Tibial nerve (tissue), 4 donors: ENCODE data around the gene SEL1L.

ENCODE experiments used
- CTCF ChIP-seq, 5 experiments: fragments of 200-600 bp in 3 of 5; fragments of 450-650 bp in 2 of 5; sonication (generic) in 3 of 5; IDR thresholded peaks; one replicate each; pipeline ENCODE4 v1.5.1; 2016 to 2019; ENCODE audit warnings: antibody characterized with exemption in 5 of 5, mild to moderate bottlenecking in 3 of 5, moderate library complexity in 2 of 5
- EP300 ChIP-seq, 2 donors: sonication (generic); formaldehyde crosslinking; IDR thresholded peaks; one replicate each; pipeline ENCODE4 v1.6.1; 2017; ENCODE audit warnings: antibody characterized with exemption in 2 of 2, mild to moderate bottlenecking in 1 of 2
- POLR2A ChIP-seq, 2 donors: fragments of 450-650 bp; IDR thresholded peaks; one replicate each; pipeline ENCODE4 v1.6.1; 2017; ENCODE audit warnings: antibody characterized with exemption in 2 of 2, mild to moderate bottlenecking in 2 of 2, moderate library complexity in 2 of 2

- TF ChIP-seq CTCF (IDR thresholded peaks at IDR 0.05) = no peak
- no peak for TF ChIP-seq EP300 (IDR thresholded peaks at IDR 0.05)
- TF ChIP-seq POLR2A (IDR thresholded peaks at IDR 0.05) = no peak
Measured at GRCh38 chr14:81559385-81559784, 25.7 kb upstream of the SEL1L start.
